ENCODE measurements around the gene ZNF446.
"Not testable (repeated sequence)": the region's sequence is repeated elsewhere in the genome, so short reads cannot be mapped to it uniquely, and the experiment has no call there.

ZNF446 gene

DNA sequence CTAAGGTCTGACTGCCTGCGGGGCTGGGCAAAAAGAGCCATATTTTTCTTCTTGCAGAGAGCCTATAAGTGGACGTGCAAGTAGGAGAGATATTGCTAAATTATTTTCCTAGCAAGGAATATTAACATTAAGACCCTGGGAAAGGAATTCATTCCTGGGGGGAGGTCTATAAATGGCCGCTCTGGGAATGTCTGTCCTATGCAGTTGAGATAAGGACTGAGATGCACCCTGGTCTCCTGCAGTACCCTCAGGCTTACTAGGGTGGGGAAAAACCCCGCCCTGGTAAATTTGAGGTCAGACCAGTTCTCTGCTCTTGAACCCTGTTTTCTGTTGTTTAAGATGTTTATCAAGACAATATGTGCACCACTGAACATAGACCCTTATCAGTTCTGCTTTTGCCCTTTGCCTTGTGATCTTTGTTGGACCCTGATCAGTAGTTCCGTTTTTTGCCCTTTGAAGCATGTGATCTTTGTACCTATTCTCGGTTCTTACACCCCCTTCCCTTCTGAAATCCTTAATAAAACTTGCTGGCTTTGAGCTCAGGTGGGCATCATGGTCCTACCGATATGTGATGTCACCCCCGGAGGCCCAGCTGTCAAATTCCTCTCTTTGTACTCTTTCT is 31.6 kb downstream of the ZNF446 start:
- DNase-seq, result not testable (repeated sequence)

GRCh38 chr19:58509731-58510083 is 33.6 kb downstream of the ZNF446 start:
- no peak for DNase-seq

DNA sequence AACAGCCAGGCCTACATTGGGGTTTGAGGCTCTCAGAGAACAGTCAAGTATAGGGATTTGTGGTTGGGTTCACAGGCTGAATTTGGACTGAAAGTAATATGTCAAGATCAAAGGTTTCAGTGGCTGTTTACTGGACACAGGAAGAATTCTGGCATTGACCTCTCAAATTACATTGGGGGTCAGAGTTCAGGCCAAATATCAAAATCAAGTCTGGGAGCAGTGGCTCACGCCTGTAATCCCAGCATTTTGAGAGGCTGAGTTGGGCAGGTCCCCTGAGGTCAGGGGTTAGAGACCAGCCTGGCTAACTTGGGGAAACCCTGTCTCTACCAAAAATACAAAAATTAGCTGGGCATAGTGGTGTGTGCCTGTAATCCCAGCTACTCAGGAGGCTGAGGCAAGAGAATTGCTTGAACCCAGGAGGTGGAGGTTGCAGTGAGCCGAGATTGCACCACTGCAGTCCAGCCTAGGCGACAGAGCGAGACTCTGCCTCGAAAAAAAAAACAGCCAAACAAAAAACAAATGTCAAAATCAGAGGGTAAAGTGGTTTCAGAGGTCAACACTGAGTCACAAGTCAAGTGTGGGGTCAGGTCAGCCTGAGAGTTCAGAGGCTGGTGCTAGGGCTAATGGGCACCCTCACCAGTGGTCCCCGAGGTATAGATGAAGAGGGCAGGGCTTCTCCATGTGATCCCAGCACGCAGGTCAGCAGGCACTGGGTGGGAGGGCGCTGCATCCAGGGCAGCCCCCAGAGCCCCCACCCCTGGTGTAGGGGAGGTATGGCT is 34.1 kb downstream of the ZNF446 start:
- DNase-seq, result no peak

GRCh38 chr19:58511353-58512208 is 35.4 kb downstream of the ZNF446 start, which contains the start of gene SLC27A5:
TSS of gene SLC27A5 (minus strand) at chr19:58511992. CDS start at chr19:58511955, 37 bp downstream.
- no peak for DNase-seq

DNA sequence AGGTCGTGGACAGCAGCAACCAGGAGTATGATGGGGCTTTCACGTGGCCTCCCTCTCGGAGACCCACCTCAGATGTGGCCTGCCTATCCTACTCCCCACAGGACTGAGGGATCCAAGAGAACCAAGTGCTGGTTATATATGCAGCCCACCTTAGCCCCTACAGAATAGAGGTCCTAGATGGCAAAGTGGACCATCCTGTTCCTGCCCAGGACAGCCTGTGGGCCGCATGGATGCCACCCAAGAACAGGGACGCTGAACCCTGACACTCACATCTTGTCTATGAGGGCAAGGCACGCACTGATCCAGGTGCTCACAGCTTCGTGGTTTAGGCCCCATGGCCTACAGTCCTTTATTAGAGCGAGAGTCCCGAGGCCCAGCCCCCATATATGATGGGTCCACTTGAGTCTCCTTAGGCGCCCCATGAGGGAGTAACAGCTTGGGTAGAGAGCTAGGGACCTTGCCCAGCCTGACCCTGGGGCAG is 37.1 kb downstream of the ZNF446 start:
- no peak for DNase-seq

GRCh38 chr19:58513694-58514563 is 37.8 kb downstream of the ZNF446 start:
- peak; percentile 95 for DNase-seq

GRCh38 chr19:58514564-58515022 is 38.4 kb downstream of the ZNF446 start:
- no peak for DNase-seq

DNA sequence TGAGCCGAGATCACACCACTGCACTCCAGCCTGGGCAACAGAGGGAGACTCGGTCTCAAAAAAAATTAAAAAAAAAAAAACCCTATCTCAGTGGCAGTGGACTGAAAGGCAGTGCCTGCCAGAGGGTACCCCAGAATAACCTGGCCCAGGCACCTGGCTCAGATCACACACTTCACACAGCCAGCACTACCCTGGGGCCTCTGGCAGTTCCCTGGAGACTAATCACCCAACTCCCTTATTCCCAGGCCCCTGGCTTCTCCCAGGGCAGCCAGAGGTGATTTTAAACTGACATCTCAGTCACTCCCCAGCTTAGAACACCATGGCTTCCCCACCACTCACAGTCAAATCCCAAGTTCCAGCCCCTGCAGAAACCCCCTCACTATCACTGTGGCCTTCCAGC is 39.1 kb downstream of the ZNF446 start:
- no peak for DNase-seq

DNA sequence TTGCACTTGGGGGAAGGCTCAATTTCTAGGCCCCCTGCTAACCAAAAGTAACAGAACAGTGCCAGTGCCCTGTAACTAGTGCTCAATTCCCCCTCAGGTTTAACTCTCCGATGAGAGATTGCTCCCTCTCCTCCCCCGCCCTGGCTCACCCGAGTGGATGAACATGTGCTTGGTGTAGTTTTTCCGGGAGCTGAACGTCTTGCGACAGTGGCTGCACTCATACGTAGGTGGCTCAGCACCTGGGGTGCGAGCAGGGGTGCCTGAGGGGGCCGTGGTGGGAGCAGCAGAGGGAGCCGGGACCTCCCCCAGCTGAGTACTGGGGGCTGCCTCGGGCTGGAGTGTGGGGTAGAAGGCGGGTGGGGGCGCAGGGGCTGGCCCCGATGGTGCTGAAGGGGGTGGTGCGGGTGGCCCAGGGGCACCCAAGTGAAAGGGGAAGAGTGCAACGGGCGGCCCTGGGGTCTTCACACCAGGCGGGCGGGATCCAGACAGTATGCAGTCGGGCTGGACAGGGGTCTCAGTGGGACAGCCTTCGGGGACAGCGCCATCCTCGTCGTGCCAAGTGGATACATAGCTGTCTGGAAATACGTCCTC is 40.2 kb downstream of the ZNF446 start:
- no peak for DNase-seq

GRCh38 chr19:58516964-58517833 is 41.0 kb downstream of the ZNF446 start:
- DNase-seq, result no peak

DNA sequence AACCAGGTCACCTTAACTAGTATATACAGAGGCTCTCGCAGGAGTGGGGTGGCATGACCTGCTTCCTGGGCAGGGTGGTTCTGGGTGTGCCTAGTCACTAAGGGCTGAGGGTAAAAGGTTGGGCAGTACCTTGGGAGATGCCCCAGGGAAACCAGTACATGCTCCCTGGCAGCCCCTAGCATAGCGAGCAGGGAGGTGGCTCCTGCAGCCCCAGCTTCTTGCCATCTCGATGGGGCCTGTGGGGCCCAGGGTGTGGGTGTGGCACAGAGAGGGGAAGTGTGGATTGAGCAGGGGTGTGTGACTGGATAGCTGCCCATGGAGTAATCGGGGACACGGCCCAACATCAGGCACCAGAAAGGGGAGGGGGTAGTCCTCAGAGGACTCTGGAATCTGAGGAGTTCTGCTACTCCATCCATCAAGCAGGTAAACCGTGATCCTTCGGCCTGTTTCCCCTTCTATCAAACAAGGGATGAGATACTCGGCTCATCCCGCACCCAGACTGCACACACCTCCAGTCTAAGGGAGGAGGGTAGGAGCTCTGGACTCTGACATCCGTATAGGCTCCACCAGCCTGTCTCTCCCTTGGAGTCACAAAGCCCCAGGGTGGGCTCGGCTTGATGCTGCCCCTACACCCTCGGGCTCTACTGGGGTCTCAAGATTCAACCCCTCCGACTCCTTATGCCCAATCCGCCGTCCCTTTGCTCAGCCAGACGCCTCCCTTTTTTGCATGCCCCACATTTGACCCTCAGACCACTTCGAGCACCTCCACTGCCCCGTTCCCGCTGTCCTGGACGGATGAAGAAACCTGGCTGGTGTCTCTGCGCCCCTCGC is 42.3 kb downstream of the ZNF446 start:
- no peak for DNase-seq

DNA sequence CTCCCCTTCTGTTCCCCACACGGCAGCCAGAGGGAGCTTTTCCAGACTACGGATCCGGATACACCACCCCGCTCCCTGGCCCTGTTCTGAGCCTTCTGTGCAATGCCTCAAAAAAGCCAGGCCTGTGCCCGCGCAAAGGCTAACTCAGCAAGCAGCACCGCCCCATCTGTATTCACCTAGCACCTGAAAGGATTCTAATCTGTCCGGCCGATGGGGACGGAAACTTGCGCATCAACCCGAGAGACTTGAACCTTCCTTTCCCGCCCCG is 42.9 kb downstream of the ZNF446 start:
- peak; percentile 53 for DNase-seq

GRCh38 chr19:58519355-58520256 is 43.5 kb downstream of the ZNF446 start, which contains the start of gene ZBTB45:
TSS of gene ZBTB45 (minus strand) at chr19:58519810. CDS start at chr19:58517673, 2,137 bp downstream.
- peak; percentile 91 for DNase-seq

DNA sequence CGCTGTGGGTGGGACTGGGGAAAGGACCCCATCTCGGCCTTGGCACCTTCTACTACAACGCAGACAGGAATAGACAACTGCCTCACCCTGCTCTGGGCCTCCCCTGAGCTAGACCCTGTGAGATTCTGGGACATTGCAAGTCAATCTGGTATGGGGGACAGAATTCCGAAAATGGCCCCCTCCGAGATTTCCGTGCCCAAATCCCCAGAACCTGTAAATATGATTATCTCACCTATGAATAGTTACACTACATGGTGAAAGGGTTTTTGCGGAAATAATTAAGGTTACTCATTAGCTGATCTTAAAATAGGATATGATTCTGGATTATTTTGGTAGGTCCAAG is 44.1 kb downstream of the ZNF446 start:
- DNase-seq, result no peak

- no peak for DNase-seq
Measured at GRCh38 chr19:58521651-58522050, 45.5 kb downstream of the ZNF446 start.

- DNase-seq, result no peak
Measured at GRCh38 chr19:58522709-58523108, 46.6 kb downstream of the ZNF446 start.

- no peak for DNase-seq
Measured at GRCh38 chr19:58529405-58529804, 53.3 kb downstream of the ZNF446 start.

Data from stimulated activated CD4-positive, alpha-beta T cell treated with anti-CD3 and anti-CD28 coated beads, Interleukin-4, amount 100 ng/mL, for 24 hours (primary cell).